Stimulated activated CD8-positive, alpha-beta memory T cell treated with anti-CD3 and anti-CD28 coated beads, Interleukin-7, amount 100 ng/mL, for 4 hours (primary cell): Measurements from ENCODE around the gene FHL2.

Source experiments
- DNase-seq, 2 donors: peaks; one replicate each; pipeline ENCODE4 v3.0.0-alpha.2; 2020; ENCODE audit warnings: low read depth in 2 of 2

FHL2 gene

DNA sequence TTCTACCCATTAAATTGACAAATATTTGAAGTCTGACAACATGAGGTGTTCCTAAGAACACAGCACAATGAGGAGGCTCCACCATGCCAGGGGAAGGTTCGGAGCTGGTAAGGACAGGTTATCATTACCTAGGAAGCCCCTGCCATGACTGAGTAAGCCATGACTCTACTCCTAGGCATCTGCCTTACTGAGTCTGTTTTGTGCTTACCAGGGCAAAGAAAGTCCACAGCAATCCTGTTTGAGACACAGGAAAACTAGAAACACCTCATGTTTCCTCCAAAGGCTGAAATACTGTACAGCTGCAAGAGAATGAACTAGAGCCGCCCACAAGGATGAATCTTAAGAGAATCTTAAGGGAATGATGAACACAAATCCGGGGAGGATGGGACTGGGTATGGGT is 80.9 kb downstream of the FHL2 start:
- DNase-seq = no peak

DNA sequence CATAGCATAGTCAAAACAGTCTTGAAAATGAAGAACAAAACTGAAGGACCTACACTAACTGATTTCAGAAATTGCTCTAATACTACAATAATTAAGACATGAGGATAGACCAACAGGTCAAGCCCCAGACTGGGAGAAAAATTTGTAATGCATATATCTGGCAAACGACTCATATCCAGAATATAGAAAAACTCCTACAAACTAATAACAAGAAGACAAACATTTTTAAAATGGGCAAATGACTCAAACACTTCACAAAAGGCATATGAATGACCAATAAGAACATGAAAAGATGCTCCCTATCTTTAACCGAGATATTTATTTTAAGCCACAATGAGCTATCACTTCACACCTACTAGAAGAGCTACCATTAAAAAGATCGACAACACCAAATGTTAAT is 83.5 kb downstream of the FHL2 start:
- DNase-seq = no peak

- DNase-seq = no peak
These were observed 85.0 kb downstream of the FHL2 start for GRCh38 chr2:105313877-105314276.
